Activated CD4-positive, alpha-beta T cell treated with anti-CD3 and anti-CD28 coated beads, Interleukin-2, amount 10 ng/mL, durations not matched to agents 7 days and 5 days (primary cell): ENCODE data around the gene CALML4. TPM values are rescaled to one million over a fixed set of nuclear protein-coding genes. Genes with fewer than 3 reads are reported as not detected.
A peak's percentile ranks its signal among the peaks of the same experiment; 100 is the strongest.
"Not testable (repeated sequence)": the region's sequence is repeated elsewhere in the genome, so short reads cannot be mapped to it uniquely, and the experiment has no call there.

Source experiments
- CTCF ChIA-PET: fragments of 350-600 bp; sonication (Branson Sonifier 250); formaldehyde crosslinking; loops from one replicate; lab custom pipeline; 2021; ENCODE audit warnings: antibody characterized with exemption; lab: Charles Lee
- POLR2A ChIA-PET: fragments of 350-600 bp; sonication (Branson Sonifier 250); formaldehyde crosslinking; loops from one replicate; lab custom pipeline; 2021; ENCODE audit warnings: antibody characterized with exemption; lab: Charles Lee
- DNase-seq: peaks from one replicate; pipeline ENCODE4 v3.0.0-alpha.2; 2020
- H3K27ac Mint-ChIP-seq: one replicate; pipeline ENCODE4 v1.8.0; 2021; ENCODE audit warnings: mild to moderate bottlenecking, moderate library complexity, mixed read lengths
- H3K27me3 Mint-ChIP-seq: one replicate; pipeline ENCODE4 v1.8.0; 2021; ENCODE audit warnings: mixed read lengths
- H3K36me3 Mint-ChIP-seq: one replicate; pipeline ENCODE4 v1.8.0; 2021; ENCODE audit warnings: low read depth, mixed read lengths
- H3K4me1 Mint-ChIP-seq: one replicate; pipeline ENCODE4 v1.8.0; 2021; ENCODE audit warnings: mixed read lengths
- H3K4me3 Mint-ChIP-seq: one replicate; pipeline ENCODE4 v1.8.0; 2021; ENCODE audit warnings: mild to moderate bottlenecking, moderate library complexity, mixed read lengths
- H3K9me3 Mint-ChIP-seq: one replicate; pipeline ENCODE4 v1.8.0; 2021; ENCODE audit warnings: mixed read lengths
- total RNA-seq, 2 experiments: library from RNA; stranded (reverse); gene quantifications; one replicate each; pipeline ENCODE4 v1.2.3, GENCODE V29; 2021

CALML4 gene
- total RNA-seq, 2 experiments from 2014 or later = 11.2 to 13.5 TPM

- Mint-ChIP-seq H3K4me3 (no peak overlapping the region), H3K4me1 (peaks cover 18% of the 10 kb centered on the region), H3K27me3 (no peaks in the 10 kb centered on the region), H3K36me3 (peaks cover 1% of the 10 kb centered on the region), H3K27ac (no peak overlapping the region), H3K9me3 (no peaks in the 10 kb centered on the region)
- POLR2A ChIA-PET = no interaction called here
- DNase-seq = no peak
- CTCF ChIA-PET = no interaction called here
Observed at GRCh38 chr15:68203486-68203885, 1.6 kb downstream of the CALML4 start.

GRCh38 chr15:68202994-68203393, 2.1 kb downstream of the CALML4 start:
- POLR2A ChIA-PET, H3K4me3 Mint-ChIP-seq, DNase-seq, CTCF ChIA-PET, H3K36me3 Mint-ChIP-seq, H3K27ac Mint-ChIP-seq, H3K27me3 Mint-ChIP-seq, H3K9me3 Mint-ChIP-seq: not testable (repeated sequence)
- H3K4me1 Mint-ChIP-seq = peaks cover 13% of the 10 kb centered on the region

GRCh38 chr15:68201879-68202261, 3.3 kb downstream of the CALML4 start:
- peak overlapping the region; percentile 69 for H3K27ac Mint-ChIP-seq
- ChIA-PET CTCF (no interaction called here), POLR2A (no interaction called here)
- H3K27me3 Mint-ChIP-seq = no peaks in the 10 kb centered on the region
- H3K36me3 Mint-ChIP-seq = peaks cover 1% of the 10 kb centered on the region
- peaks cover 11% of the 10 kb centered on the region for H3K4me1 Mint-ChIP-seq
- no peaks in the 10 kb centered on the region for H3K9me3 Mint-ChIP-seq
- no peak overlapping the region for H3K4me3 Mint-ChIP-seq
- DNase-seq = no peak

GRCh38 chr15:68201153-68201878, 3.8 kb downstream of the CALML4 start:
- Mint-ChIP-seq H3K4me1 (peaks cover 10% of the 10 kb centered on the region), H3K4me3 (no peak overlapping the region), H3K27ac (peak overlapping the region; percentile 69), H3K36me3 (peaks cover 1% of the 10 kb centered on the region), H3K27me3 (no peaks in the 10 kb centered on the region), H3K9me3 (no peaks in the 10 kb centered on the region)
- POLR2A ChIA-PET = no interaction called here
- no peak for DNase-seq
- CTCF ChIA-PET = interaction anchor here (0.6 kb wide), 1 partner anchor 11 kb away, joined by 4 read pairs; no protein-coding TSS in a partner anchor

GRCh38 chr15:68200016-68200861, 4.9 kb downstream of the CALML4 start:
- Mint-ChIP-seq H3K4me3 (no peak overlapping the region), H3K36me3 (peaks cover 1% of the 10 kb centered on the region), H3K27ac (no peak overlapping the region), H3K9me3 (no peaks in the 10 kb centered on the region), H3K4me1 (peaks cover 6% of the 10 kb centered on the region), H3K27me3 (no peaks in the 10 kb centered on the region)
- no peak for DNase-seq
- ChIA-PET CTCF (interaction anchor here (0.6 kb wide), 1 partner anchor 9 kb away, joined by 4 read pairs; no protein-coding TSS in a partner anchor), POLR2A (no interaction called here)

GRCh38 chr15:68199340-68199739, 5.8 kb downstream of the CALML4 start:
- no peaks in the 10 kb centered on the region for H3K9me3 Mint-ChIP-seq
- no peak overlapping the region for H3K4me3 Mint-ChIP-seq
- CTCF ChIA-PET = no interaction called here
- H3K4me1 Mint-ChIP-seq = peaks cover 2% of the 10 kb centered on the region
- H3K27me3 Mint-ChIP-seq = no peaks in the 10 kb centered on the region
- DNase-seq = no peak
- peak overlapping the region; percentile 64 for H3K27ac Mint-ChIP-seq
- H3K36me3 Mint-ChIP-seq = peaks cover 6% of the 10 kb centered on the region
- POLR2A ChIA-PET = no interaction called here

- ChIA-PET POLR2A (no interaction called here), CTCF (interaction anchor here (0.6 kb wide), 1 partner anchor 65 kb away, joined by 5 read pairs; no protein-coding TSS in a partner anchor)
- H3K27me3 Mint-ChIP-seq = no peaks in the 10 kb centered on the region
- H3K4me3 Mint-ChIP-seq = no peak overlapping the region
- H3K36me3 Mint-ChIP-seq = peaks cover 16% of the 10 kb centered on the region
- no peak for DNase-seq
- no peaks in the 10 kb centered on the region for H3K9me3 Mint-ChIP-seq
- peaks cover 2% of the 10 kb centered on the region for H3K4me1 Mint-ChIP-seq
- H3K27ac Mint-ChIP-seq = no peak overlapping the region
Observed at GRCh38 chr15:68197661-68198437, 7.3 kb downstream of the CALML4 start.

- CTCF ChIA-PET = no interaction called here
- Mint-ChIP-seq H3K36me3 (peaks cover 20% of the 10 kb centered on the region), H3K4me3 (no peak overlapping the region), H3K9me3 (no peaks in the 10 kb centered on the region), H3K27ac (no peak overlapping the region), H3K27me3 (no peaks in the 10 kb centered on the region), H3K4me1 (peaks cover 2% of the 10 kb centered on the region)
- POLR2A ChIA-PET = no interaction called here
- no peak for DNase-seq
Observed at GRCh38 chr15:68197170-68197492, 8.0 kb downstream of the CALML4 start.

- Mint-ChIP-seq H3K27me3 (no peaks in the 10 kb centered on the region), H3K27ac (no peak overlapping the region), H3K4me3 (no peak overlapping the region), H3K9me3 (no peaks in the 10 kb centered on the region), H3K4me1 (no peaks in the 10 kb centered on the region), H3K36me3 (peaks cover 24% of the 10 kb centered on the region)
- DNase-seq = no peak
- ChIA-PET CTCF (interaction anchor here (1.0 kb wide), 1 partner anchor 14 kb away, joined by 3 read pairs; no protein-coding TSS in a partner anchor), POLR2A (interaction anchor here (0.7 kb wide), 1 partner anchor 141 kb away, joined by 4 read pairs; no protein-coding TSS in a partner anchor)
Observed at GRCh38 chr15:68196445-68197169, 8.5 kb downstream of the CALML4 start.

- Mint-ChIP-seq H3K4me1 (no peaks in the 10 kb centered on the region), H3K36me3 (peaks cover 31% of the 10 kb centered on the region), H3K9me3 (no peaks in the 10 kb centered on the region), H3K4me3 (no peak overlapping the region), H3K27me3 (no peaks in the 10 kb centered on the region), H3K27ac (no peak overlapping the region)
- no peak for DNase-seq
- ChIA-PET CTCF (interaction anchor here (0.6 to 1.0 kb wide), 6 partner anchors 10 to 222 kb away, joined by 3 to 9 read pairs (median 5); no protein-coding TSS in a partner anchor), POLR2A (no interaction called here)
Observed at GRCh38 chr15:68195336-68196112, 9.6 kb downstream of the CALML4 start.

GRCh38 chr15:68192804-68193486, 12.2 kb downstream of the CALML4 start:
- POLR2A ChIA-PET = no interaction called here
- Mint-ChIP-seq H3K4me1 (no peaks in the 10 kb centered on the region), H3K4me3 (no peak overlapping the region), H3K36me3 (peaks cover 52% of the 10 kb centered on the region), H3K27me3 (no peaks in the 10 kb centered on the region), H3K27ac (no peak overlapping the region), H3K9me3 (no peaks in the 10 kb centered on the region)
- CTCF ChIA-PET = interaction anchor here (0.9 kb wide), 1 partner anchor 12 kb away, joined by 3 read pairs; no protein-coding TSS in a partner anchor
- no peak for DNase-seq
